ENCODE results near the gene ADGRD2. TPM values are rescaled to one million over a fixed set of nuclear protein-coding genes. Genes with fewer than 3 reads are reported as not detected.
A peak's percentile ranks its signal among the peaks of the same experiment; 100 is the strongest.

The ADGRD2 gene
- total and polyA plus RNA-seq, 2 of the 13 experiments (the other 11 are each of a cell fraction or from before 2014, with no cell fraction given): not detected

GRCh38 chr9:124511426-124511840 lies 61.2 kb downstream of the ADGRD2 start (continued):
- TF ChIP-seq ZBTB25 (CRISPR knock-in tag; IDR thresholded peaks at IDR 0.05) (0 out of 2 replicates have a peak, but pooled peaks have one; percentile 9), RAD21 (CRISPR knock-in tag; IDR thresholded peaks at IDR 0.05) (peak; percentile 61), ZNF230 (CRISPR knock-in tag; IDR thresholded peaks at IDR 0.05) (0 out of 2 replicates have a peak, but pooled peaks have one; percentile 10), KMT2B (CRISPR knock-in tag; IDR thresholded peaks at IDR 0.05) (no peak), DNMT1 (CRISPR knock-in tag; IDR thresholded peaks at IDR 0.05) (0 out of 2 replicates have a peak, but pooled peaks have one; percentile 37), ZNF772 (CRISPR knock-in tag; IDR thresholded peaks at IDR 0.05) (0 out of 2 replicates have a peak, but pooled peaks have one; percentile 28), ZNF792 (CRISPR knock-in tag; IDR thresholded peaks at IDR 0.05) (0 out of 2 replicates have a peak, but pooled peaks have one; percentile 9), HINFP (CRISPR knock-in tag; IDR thresholded peaks at IDR 0.05; ENCODE audit: low read depth) (peak; percentile 23; the same call in 1 of the 2 replicates), CTCF (CRISPR knock-in tag; IDR thresholded peaks at IDR 0.05) (peak; percentile 60), NR3C1 (CRISPR knock-in tag; IDR thresholded peaks at IDR 0.05) (no peak), ZKSCAN5 (CRISPR knock-in tag; IDR thresholded peaks at IDR 0.05) (no peak), ZNF891 (CRISPR knock-in tag; IDR thresholded peaks at IDR 0.05) (no peak), ZNF251 (CRISPR knock-in tag; IDR thresholded peaks at IDR 0.05) (no peak), ZFP37 (CRISPR knock-in tag; IDR thresholded peaks at IDR 0.05; ENCODE audit: borderline replicate concordance) (no peak), MED8 (CRISPR knock-in tag; IDR thresholded peaks at IDR 0.05; ENCODE audit: insufficient replicate concordance) (peak; percentile 6), ZFP36 (IDR thresholded peaks at IDR 0.05; ENCODE audit: borderline replicate concordance, low read depth, low read length, partially characterized antibody) (no peak)

Measured in HepG2 (cell line).